ENCODE results near the gene COX8A. TPM values are rescaled to one million over a fixed set of nuclear protein-coding genes. Genes with fewer than 3 reads are reported as not detected.

The COX8A gene
- total RNA-seq, 1 donor from 2014 or later, result 520 TPM

GRCh38 chr11:63997801-63998337 lies 23.4 kb downstream of the COX8A start:
- no peak for TF ChIP-seq CTCF (IDR thresholded peaks at IDR 0.05)
- Histone ChIP-seq H3K27ac (no peak overlapping the region), H3K4me1 (peaks cover 11 to 18% of the 10 kb centered on the region in 2 donors)

GRCh38 chr11:63998558-63999348 lies 24.3 kb downstream of the COX8A start:
- no peaks in the 10 kb centered on the region for H3K9me3 ChIP-seq
- no peak for DNase-seq (ENCODE audit: low spot score in 2 of 2)
- no peaks in the 10 kb centered on the region for H3K27me3 ChIP-seq
- TF ChIP-seq CTCF (IDR thresholded peaks at IDR 0.05), result no peak
- H3K36me3 ChIP-seq, result peaks cover 26 to 37% of the 10 kb centered on the region in 2 donors
- no peak overlapping the region for H3K27ac ChIP-seq
- intact Hi-C loops (cut with DNase I), result no loop called here
- H3K4me1 ChIP-seq, result peaks cover 11 to 18% of the 10 kb centered on the region in 2 donors
- peak overlapping the region in 1 of 2 donors; percentile 62 for H3K4me3 ChIP-seq

More at GRCh38 chr11:63997801-63998337, 23.4 kb downstream of the COX8A start:
- no peak overlapping the region for H3K4me3 ChIP-seq
- H3K36me3 ChIP-seq, result peaks cover 26 to 41% of the 10 kb centered on the region in 2 donors
- H3K9me3 ChIP-seq, result no peaks in the 10 kb centered on the region
- DNase-seq (ENCODE audit: low spot score in 2 of 2), result no peak
- no peaks in the 10 kb centered on the region for H3K27me3 ChIP-seq
- intact Hi-C loops (cut with DNase I), result no loop called here

GRCh38 chr11:63999349-64000025 lies 25.1 kb downstream of the COX8A start:
- H3K4me1 ChIP-seq, result peaks cover 11 to 18% of the 10 kb centered on the region in 2 donors

GRCh38 chr11:64000026-64000739 lies 25.8 kb downstream of the COX8A start:
- Histone ChIP-seq H3K4me3 (peak overlapping the region; percentile 47 to 62), H3K9me3 (no peaks in the 10 kb centered on the region), H3K27ac (no peak overlapping the region), H3K36me3 (peaks cover 26 to 36% of the 10 kb centered on the region in 2 donors), H3K4me1 (peaks cover 11 to 18% of the 10 kb centered on the region in 2 donors), H3K27me3 (no peaks in the 10 kb centered on the region)
- peak; percentile 54 to 95 (median 79) for TF ChIP-seq CTCF (IDR thresholded peaks at IDR 0.05)
- DNase-seq (ENCODE audit: low spot score in 2 of 2), result peak in 1 of 2 donors; percentile 79
- intact Hi-C loops (cut with DNase I), result loop anchor here (1.0 kb wide), 2 partner anchors 148 to 153 kb away; no protein-coding TSS in a partner anchor

More at GRCh38 chr11:63999349-64000025, 25.1 kb downstream of the COX8A start:
- no peak for TF ChIP-seq CTCF (IDR thresholded peaks at IDR 0.05)
- DNase-seq (ENCODE audit: low spot score in 2 of 2), result peak in 1 of 2 donors; percentile 75
- peaks cover 26 to 37% of the 10 kb centered on the region in 2 donors for H3K36me3 ChIP-seq
- intact Hi-C loops (cut with DNase I), result loop anchor here (1.0 kb wide), 2 partner anchors 149 to 154 kb away; no protein-coding TSS in a partner anchor
- no peaks in the 10 kb centered on the region for H3K9me3 ChIP-seq
- peak overlapping the region; percentile 47 to 62 for H3K4me3 ChIP-seq
- no peak overlapping the region for H3K27ac ChIP-seq
- H3K27me3 ChIP-seq, result no peaks in the 10 kb centered on the region
